PFSK-1 (cell line): ENCODE results near the gene UNC5B.

Source experiments
- POLR2AphosphoS5 ChIP-seq: IDR thresholded peaks from 2 replicates; pipeline ENCODE4 v1.6.1; 2012; ENCODE audit warnings: low read depth, mild to moderate bottlenecking, control low read depth, low read length, moderate library complexity
- SIN3A ChIP-seq: IDR thresholded peaks from 2 replicates; pipeline ENCODE4 v1.6.1; 2012; ENCODE audit warnings: mild to moderate bottlenecking, low read length, moderate library complexity, borderline replicate concordance; ENCODE audit not compliant: insufficient read depth
- TF ChIP-seq, protein P1 (sequence below), 2 experiments: IDR thresholded peaks; 2 replicates each; pipeline versions ENCODE4 v1.6.1 to v1.8.0; 2011 to 2012; ENCODE audit warnings: low read depth in 2 of 2, low read length in 2 of 2, control low read depth in 1 of 2, inconsistent platforms in 1 of 2, mild to moderate bottlenecking in 1 of 2, moderate library complexity in 1 of 2; ENCODE audit not compliant: insufficient read depth in 1 of 2

DNA sequence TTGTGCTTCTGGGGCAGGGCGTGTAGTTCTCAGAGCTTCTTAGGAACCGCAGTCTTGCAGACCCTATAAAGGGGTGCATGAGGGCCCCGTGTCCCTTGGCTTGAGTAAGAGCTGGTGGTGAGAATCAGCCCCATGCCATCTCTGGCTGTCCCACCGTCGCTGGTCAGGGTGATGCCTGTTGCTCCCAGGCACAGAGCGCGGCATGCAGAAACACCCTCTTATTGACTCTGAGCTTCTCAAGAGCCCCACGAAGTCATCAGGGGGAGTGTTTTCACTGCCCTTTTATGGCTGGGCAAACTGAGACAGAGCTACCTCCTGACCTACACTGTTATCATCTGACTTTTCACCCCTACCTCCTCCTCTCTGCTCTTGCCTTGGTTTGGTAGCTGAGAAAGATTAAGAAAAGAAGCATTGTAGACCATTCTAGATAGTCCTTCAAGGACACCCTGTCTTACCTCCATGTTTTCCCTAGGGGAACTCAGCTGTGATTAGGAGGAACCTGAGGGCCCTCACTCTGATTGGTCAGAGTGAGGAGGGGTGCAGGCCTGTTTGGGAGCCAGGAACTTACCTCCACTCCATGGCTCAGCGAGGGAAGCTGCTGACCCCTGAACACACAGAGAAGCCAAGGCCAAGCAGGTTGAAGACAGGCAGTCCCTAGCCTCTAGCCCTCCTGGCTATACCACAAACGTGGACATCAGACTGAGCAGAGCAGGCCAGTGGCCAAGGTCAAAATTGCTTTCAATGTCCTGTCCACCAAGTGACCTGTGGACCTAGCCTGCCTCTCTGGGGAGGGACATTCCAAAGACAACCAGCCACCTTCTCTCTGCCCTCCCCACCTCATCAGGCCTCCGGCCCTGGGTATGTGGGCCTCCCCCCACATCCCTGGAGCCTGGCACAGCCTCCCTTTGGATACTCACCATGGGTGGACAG, 17.6 kb downstream of the UNC5B start:
- TF ChIP-seq SIN3A = no peak
- TF ChIP-seq, protein P1, sequence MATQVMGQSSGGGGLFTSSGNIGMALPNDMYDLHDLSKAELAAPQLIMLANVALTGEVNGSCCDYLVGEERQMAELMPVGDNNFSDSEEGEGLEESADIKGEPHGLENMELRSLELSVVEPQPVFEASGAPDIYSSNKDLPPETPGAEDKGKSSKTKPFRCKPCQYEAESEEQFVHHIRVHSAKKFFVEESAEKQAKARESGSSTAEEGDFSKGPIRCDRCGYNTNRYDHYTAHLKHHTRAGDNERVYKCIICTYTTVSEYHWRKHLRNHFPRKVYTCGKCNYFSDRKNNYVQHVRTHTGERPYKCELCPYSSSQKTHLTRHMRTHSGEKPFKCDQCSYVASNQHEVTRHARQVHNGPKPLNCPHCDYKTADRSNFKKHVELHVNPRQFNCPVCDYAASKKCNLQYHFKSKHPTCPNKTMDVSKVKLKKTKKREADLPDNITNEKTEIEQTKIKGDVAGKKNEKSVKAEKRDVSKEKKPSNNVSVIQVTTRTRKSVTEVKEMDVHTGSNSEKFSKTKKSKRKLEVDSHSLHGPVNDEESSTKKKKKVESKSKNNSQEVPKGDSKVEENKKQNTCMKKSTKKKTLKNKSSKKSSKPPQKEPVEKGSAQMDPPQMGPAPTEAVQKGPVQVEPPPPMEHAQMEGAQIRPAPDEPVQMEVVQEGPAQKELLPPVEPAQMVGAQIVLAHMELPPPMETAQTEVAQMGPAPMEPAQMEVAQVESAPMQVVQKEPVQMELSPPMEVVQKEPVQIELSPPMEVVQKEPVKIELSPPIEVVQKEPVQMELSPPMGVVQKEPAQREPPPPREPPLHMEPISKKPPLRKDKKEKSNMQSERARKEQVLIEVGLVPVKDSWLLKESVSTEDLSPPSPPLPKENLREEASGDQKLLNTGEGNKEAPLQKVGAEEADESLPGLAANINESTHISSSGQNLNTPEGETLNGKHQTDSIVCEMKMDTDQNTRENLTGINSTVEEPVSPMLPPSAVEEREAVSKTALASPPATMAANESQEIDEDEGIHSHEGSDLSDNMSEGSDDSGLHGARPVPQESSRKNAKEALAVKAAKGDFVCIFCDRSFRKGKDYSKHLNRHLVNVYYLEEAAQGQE (IDR thresholded peaks at IDR 0.05; ENCODE audit: insufficient read depth in 1 of 2, low read depth in 2 of 2, low read length in 2 of 2) = no peak
- no peak for TF ChIP-seq POLR2AphosphoS5
